SU-DHL-6 (cell line): ENCODE data around the gene CASP8AP2.
"Not testable (repeated sequence)": the region's sequence is repeated elsewhere in the genome, so short reads cannot be mapped to it uniquely, and the experiment has no call there.

Experiments used
- CTCF ChIP-seq: fragments of 200-600 bp; sonication (generic); IDR thresholded peaks from one replicate; pipeline ENCODE4 v1.5.1; 2017; ENCODE audit warnings: antibody characterized with exemption, mild to moderate bottlenecking, low read length, moderate library complexity; ENCODE audit not compliant: insufficient read depth, poor library complexity, severe bottlenecking
- EZH2phosphoT487 ChIP-seq: fragments of 200-600 bp; sonication (generic), shearing (Covaris generic); conservative IDR thresholded peaks from 2 replicates; pipeline ENCODE4 v1.6.1; 2018; ENCODE audit warnings: mild to moderate bottlenecking, antibody characterized with exemption, low read length, moderate library complexity, mixed read lengths

DNA sequence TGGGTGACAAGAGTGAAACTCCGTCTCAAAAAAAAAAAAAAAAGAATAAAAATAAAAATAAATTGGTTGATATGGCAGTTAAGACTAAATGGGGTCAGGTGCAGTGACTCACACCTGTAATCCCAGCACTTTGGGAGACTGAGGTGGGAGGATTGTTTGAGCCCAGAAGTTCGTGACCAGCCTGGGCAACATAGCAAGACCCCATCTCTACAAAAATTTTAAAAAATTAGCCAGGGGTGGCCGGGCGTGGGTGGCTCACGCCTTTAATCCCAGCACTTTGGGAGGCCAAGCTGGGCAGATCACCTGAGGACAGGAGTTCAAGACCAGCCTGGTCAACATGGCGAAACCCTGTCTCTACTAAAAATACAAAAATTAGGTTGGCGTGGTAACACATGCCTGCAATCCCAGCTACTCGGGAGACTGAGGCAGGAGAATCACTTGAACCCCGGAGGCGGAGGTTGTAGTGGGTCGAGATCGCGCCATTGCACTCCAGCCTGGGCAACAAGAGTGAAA lies 1.1 kb upstream of the CASP8AP2 start:
- not testable (repeated sequence) for TF ChIP-seq CTCF, EZH2phosphoT487
